WTC11 (cell line): Measurements from ENCODE around the gene ASB15.

ENCODE experiments used
- ATF3 ChIP-seq: sonication (generic); formaldehyde crosslinking; conservative IDR thresholded peaks from 2 replicates; pipeline ENCODE4 v1.8.1; 2022; ENCODE audit warnings: mild to moderate bottlenecking, missing genetic modification reagents
- CTCF ChIP-seq: fragments of 200-600 bp; IDR thresholded peaks from 2 replicates; pipeline ENCODE4 v1.8.0; 2022; ENCODE audit warnings: antibody characterized with exemption
- E2F4 ChIP-seq: sonication (generic); formaldehyde crosslinking; IDR thresholded peaks from 2 replicates; pipeline ENCODE4 v1.8.1; 2022; ENCODE audit warnings: low read depth, mild to moderate bottlenecking, moderate library complexity, missing genetic modification reagents, borderline replicate concordance
- ELF4 ChIP-seq: sonication (generic); formaldehyde crosslinking; IDR thresholded peaks from 2 replicates; pipeline ENCODE4 v1.8.1; 2022; ENCODE audit warnings: low read depth, mild to moderate bottlenecking, moderate library complexity, missing genetic modification reagents
- ETV6 ChIP-seq: sonication (generic); formaldehyde crosslinking; IDR thresholded peaks from 2 replicates; pipeline ENCODE4 v1.8.1; 2022; ENCODE audit warnings: mild to moderate bottlenecking, missing genetic modification reagents
- IRF1 ChIP-seq: sonication (generic); formaldehyde crosslinking; IDR thresholded peaks from 2 replicates; pipeline ENCODE4 v1.8.0; 2023; ENCODE audit warnings: missing genetic modification reagents
- IRF2 ChIP-seq: sonication (generic); formaldehyde crosslinking; IDR thresholded peaks from 2 replicates; pipeline ENCODE4 v1.8.0; 2022; ENCODE audit warnings: low read depth, missing genetic modification reagents, borderline replicate concordance
- JUN ChIP-seq: sonication (generic); formaldehyde crosslinking; IDR thresholded peaks from 2 replicates; pipeline ENCODE4 v1.8.0; 2023; ENCODE audit warnings: mild to moderate bottlenecking, missing genetic modification reagents
- NFE2L1 ChIP-seq: sonication (generic); formaldehyde crosslinking; IDR thresholded peaks from 2 replicates; pipeline ENCODE4 v1.8.1; 2023; ENCODE audit warnings: missing genetic modification reagents
- SP1 ChIP-seq: sonication (generic); formaldehyde crosslinking; conservative IDR thresholded peaks from 2 replicates; pipeline ENCODE4 v1.8.1; 2022; ENCODE audit warnings: missing genetic modification reagents
- TF ChIP-seq, protein P1 (sequence below): sonication (generic); formaldehyde crosslinking; IDR thresholded peaks from 2 replicates; pipeline ENCODE4 v1.8.0; 2023; ENCODE audit warnings: missing genetic modification reagents, mild to moderate bottlenecking, borderline replicate concordance
- TF ChIP-seq, protein P2 (sequence below): sonication (generic); formaldehyde crosslinking; IDR thresholded peaks from 2 replicates; pipeline ENCODE4 v1.8.1; 2023; ENCODE audit warnings: mild to moderate bottlenecking, missing genetic modification reagents

- TF ChIP-seq ATF3 (CRISPR knock-in tag) (no peak), CTCF (no peak), JUN (CRISPR knock-in tag) (no peak), SP1 (no peak), ELF4 (no peak), IRF2 (no peak), NFE2L1 (CRISPR knock-in tag) (no peak), ETV6 (CRISPR knock-in tag) (no peak), E2F4 (CRISPR knock-in tag) (no peak), IRF1 (CRISPR knock-in tag) (no peak)
- TF ChIP-seq, protein P1, sequence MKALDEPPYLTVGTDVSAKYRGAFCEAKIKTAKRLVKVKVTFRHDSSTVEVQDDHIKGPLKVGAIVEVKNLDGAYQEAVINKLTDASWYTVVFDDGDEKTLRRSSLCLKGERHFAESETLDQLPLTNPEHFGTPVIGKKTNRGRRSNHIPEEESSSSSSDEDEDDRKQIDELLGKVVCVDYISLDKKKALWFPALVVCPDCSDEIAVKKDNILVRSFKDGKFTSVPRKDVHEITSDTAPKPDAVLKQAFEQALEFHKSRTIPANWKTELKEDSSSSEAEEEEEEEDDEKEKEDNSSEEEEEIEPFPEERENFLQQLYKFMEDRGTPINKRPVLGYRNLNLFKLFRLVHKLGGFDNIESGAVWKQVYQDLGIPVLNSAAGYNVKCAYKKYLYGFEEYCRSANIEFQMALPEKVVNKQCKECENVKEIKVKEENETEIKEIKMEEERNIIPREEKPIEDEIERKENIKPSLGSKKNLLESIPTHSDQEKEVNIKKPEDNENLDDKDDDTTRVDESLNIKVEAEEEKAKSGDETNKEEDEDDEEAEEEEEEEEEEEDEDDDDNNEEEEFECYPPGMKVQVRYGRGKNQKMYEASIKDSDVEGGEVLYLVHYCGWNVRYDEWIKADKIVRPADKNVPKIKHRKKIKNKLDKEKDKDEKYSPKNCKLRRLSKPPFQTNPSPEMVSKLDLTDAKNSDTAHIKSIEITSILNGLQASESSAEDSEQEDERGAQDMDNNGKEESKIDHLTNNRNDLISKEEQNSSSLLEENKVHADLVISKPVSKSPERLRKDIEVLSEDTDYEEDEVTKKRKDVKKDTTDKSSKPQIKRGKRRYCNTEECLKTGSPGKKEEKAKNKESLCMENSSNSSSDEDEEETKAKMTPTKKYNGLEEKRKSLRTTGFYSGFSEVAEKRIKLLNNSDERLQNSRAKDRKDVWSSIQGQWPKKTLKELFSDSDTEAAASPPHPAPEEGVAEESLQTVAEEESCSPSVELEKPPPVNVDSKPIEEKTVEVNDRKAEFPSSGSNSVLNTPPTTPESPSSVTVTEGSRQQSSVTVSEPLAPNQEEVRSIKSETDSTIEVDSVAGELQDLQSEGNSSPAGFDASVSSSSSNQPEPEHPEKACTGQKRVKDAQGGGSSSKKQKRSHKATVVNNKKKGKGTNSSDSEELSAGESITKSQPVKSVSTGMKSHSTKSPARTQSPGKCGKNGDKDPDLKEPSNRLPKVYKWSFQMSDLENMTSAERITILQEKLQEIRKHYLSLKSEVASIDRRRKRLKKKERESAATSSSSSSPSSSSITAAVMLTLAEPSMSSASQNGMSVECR (CRISPR knock-in tag): no peak
- TF ChIP-seq, protein P2, sequence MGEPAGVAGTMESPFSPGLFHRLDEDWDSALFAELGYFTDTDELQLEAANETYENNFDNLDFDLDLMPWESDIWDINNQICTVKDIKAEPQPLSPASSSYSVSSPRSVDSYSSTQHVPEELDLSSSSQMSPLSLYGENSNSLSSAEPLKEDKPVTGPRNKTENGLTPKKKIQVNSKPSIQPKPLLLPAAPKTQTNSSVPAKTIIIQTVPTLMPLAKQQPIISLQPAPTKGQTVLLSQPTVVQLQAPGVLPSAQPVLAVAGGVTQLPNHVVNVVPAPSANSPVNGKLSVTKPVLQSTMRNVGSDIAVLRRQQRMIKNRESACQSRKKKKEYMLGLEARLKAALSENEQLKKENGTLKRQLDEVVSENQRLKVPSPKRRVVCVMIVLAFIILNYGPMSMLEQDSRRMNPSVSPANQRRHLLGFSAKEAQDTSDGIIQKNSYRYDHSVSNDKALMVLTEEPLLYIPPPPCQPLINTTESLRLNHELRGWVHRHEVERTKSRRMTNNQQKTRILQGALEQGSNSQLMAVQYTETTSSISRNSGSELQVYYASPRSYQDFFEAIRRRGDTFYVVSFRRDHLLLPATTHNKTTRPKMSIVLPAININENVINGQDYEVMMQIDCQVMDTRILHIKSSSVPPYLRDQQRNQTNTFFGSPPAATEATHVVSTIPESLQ: no peak
Measured at GRCh38 chr7:123569352-123570010, 32.1 kb upstream of the ASB15 start.
